Measurements from ENCODE around the gene RPL5. TPM values are rescaled to one million over a fixed set of nuclear protein-coding genes. Genes with fewer than 3 reads are reported as not detected.

The RPL5 gene
- total RNA-seq, 1 experiment from 2014 or later = 1,480 TPM

- H3K36me3 ChIP-seq (ENCODE audit: control insufficient read depth in 1 of 2, insufficient read depth in 2 of 2, low read length in 2 of 2) = no peaks in the 10 kb centered on the region
- no TSS peak for BruUV-seq (replicated peaks)
These were observed 51.5 kb downstream of the RPL5 start for GRCh38 chr1:92883297-92883696.

DNA sequence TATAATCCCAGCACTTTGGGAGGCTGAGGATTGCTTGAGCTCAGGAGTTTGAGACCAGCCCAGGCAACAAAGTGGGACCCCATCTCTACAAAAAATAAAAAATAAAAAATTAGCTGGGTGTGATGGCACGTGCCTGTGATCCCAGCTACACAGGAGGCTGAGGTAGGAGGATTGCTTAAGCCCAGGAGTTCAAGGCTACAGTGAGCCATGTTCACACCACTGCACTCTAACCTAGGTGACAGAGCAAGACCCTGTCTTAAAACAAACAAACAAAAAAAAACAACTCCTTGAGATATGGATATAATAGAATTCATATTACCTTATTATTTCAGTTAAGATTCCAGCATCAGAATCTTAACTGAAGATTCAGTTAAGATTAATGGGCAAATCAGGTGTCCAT, 52.4 kb downstream of the RPL5 start:
- H2AFZ ChIP-seq (ENCODE audit: low read depth, low read length, poor library complexity, severe bottlenecking) = no peak overlapping the region
- RAD21 ChIA-PET (ENCODE audit: low non-redundant PET in 1 of 2, low total read pairs in 2 of 2, uncharacterized antibody in 2 of 2, unreplicated experiment in 2 of 2) = no interaction called here
- no peak overlapping the region for H3K4me3 ChIP-seq (replicated peaks in 1 of 2; ENCODE audit: low read depth in 1 of 2, low read length in 2 of 2)
- ATAC-seq = no peak
- H3K27ac ChIP-seq (ENCODE audit: low read depth, low read length) = no peak overlapping the region
- no peaks in the 10 kb centered on the region for H3K9me2 ChIP-seq (ENCODE audit: insufficient read depth)
- no peaks in the 10 kb centered on the region for H3K4me1 ChIP-seq (ENCODE audit: control insufficient read depth in 1 of 2, insufficient read depth in 2 of 2, low read length in 2 of 2)
- no peaks in the 10 kb centered on the region for H4K20me1 ChIP-seq (ENCODE audit: insufficient read depth)
- H3K9ac ChIP-seq (ENCODE audit: low read length) = no peak overlapping the region
- no peak overlapping the region for H3K4me2 ChIP-seq (ENCODE audit: low read length)
- no peaks in the 10 kb centered on the region for H3K79me2 ChIP-seq (ENCODE audit: insufficient read depth, low read length)
- no peak for TF ChIP-seq JUND (IDR thresholded peaks at IDR 0.05)
- H3K36me3 ChIP-seq (ENCODE audit: control insufficient read depth in 1 of 2, insufficient read depth in 2 of 2, low read length in 2 of 2) = no peaks in the 10 kb centered on the region
- no peak for DNase-seq (ENCODE audit: low read depth, low spot score)
- intact Hi-C loops (cut with micrococcal nuclease) = no loop called here
- peaks cover 0 to under 1% of the 10 kb centered on the region in 2 experiments; a peak in 2 of 4 replicates for H3K9me3 ChIP-seq (ENCODE audit: control insufficient read depth in 1 of 2, insufficient read depth in 1 of 2, low read depth in 1 of 2, low read length in 2 of 2)
- BruUV-seq (replicated peaks) = no TSS peak
- POLR2A ChIA-PET = interaction anchor here (0.6 kb wide), 1 partner anchor 262 kb away, joined by 3 read pairs; no protein-coding TSS in a partner anchor
- H3K27me3 ChIP-seq (ENCODE audit: insufficient read depth, low read length) = no peaks in the 10 kb centered on the region
- CTCF ChIA-PET = no interaction called here

More at GRCh38 chr1:92883297-92883696, 51.5 kb downstream of the RPL5 start:
- DNase-seq (ENCODE audit: low read depth, low spot score) = no peak
- H3K4me1 ChIP-seq (ENCODE audit: control insufficient read depth in 1 of 2, insufficient read depth in 2 of 2, low read length in 2 of 2) = no peaks in the 10 kb centered on the region
- H3K27me3 ChIP-seq (ENCODE audit: insufficient read depth, low read length) = no peaks in the 10 kb centered on the region
- H3K9me3 ChIP-seq (ENCODE audit: control insufficient read depth in 1 of 2, insufficient read depth in 1 of 2, low read depth in 1 of 2, low read length in 2 of 2) = no peaks in the 10 kb centered on the region
- ChIA-PET POLR2A (no interaction called here), CTCF (interaction anchor here (0.8 kb wide), 1 partner anchor 111 kb away, joined by 3 read pairs; no protein-coding TSS in a partner anchor), RAD21 (ENCODE audit: low non-redundant PET in 1 of 2, low total read pairs in 2 of 2, uncharacterized antibody in 2 of 2, unreplicated experiment in 2 of 2) (no interaction called here)
- H3K4me3 ChIP-seq (replicated peaks in 1 of 2; ENCODE audit: low read depth in 1 of 2, low read length in 2 of 2) = no peak overlapping the region
- H3K9ac ChIP-seq (ENCODE audit: low read length) = no peak overlapping the region
- H2AFZ ChIP-seq (ENCODE audit: low read depth, low read length, poor library complexity, severe bottlenecking) = no peak overlapping the region
- no peaks in the 10 kb centered on the region for H3K9me2 ChIP-seq (ENCODE audit: insufficient read depth)
- H3K4me2 ChIP-seq (ENCODE audit: low read length) = no peak overlapping the region
- no peak overlapping the region for H3K27ac ChIP-seq (ENCODE audit: low read depth, low read length)
- H4K20me1 ChIP-seq (ENCODE audit: insufficient read depth) = no peaks in the 10 kb centered on the region
- TF ChIP-seq YY1 (IDR thresholded peaks at IDR 0.05; ENCODE audit: extremely low read depth, insufficient replicate concordance, low read depth, low read length) (no peak), POLR2AphosphoS5 (IDR thresholded peaks at IDR 0.05; ENCODE audit: low read depth, low read length) (no peak)
- TF ChIP-seq, protein P1, sequence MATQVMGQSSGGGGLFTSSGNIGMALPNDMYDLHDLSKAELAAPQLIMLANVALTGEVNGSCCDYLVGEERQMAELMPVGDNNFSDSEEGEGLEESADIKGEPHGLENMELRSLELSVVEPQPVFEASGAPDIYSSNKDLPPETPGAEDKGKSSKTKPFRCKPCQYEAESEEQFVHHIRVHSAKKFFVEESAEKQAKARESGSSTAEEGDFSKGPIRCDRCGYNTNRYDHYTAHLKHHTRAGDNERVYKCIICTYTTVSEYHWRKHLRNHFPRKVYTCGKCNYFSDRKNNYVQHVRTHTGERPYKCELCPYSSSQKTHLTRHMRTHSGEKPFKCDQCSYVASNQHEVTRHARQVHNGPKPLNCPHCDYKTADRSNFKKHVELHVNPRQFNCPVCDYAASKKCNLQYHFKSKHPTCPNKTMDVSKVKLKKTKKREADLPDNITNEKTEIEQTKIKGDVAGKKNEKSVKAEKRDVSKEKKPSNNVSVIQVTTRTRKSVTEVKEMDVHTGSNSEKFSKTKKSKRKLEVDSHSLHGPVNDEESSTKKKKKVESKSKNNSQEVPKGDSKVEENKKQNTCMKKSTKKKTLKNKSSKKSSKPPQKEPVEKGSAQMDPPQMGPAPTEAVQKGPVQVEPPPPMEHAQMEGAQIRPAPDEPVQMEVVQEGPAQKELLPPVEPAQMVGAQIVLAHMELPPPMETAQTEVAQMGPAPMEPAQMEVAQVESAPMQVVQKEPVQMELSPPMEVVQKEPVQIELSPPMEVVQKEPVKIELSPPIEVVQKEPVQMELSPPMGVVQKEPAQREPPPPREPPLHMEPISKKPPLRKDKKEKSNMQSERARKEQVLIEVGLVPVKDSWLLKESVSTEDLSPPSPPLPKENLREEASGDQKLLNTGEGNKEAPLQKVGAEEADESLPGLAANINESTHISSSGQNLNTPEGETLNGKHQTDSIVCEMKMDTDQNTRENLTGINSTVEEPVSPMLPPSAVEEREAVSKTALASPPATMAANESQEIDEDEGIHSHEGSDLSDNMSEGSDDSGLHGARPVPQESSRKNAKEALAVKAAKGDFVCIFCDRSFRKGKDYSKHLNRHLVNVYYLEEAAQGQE (IDR thresholded peaks at IDR 0.05; ENCODE audit: low read depth) = no peak
- intact Hi-C loops (cut with micrococcal nuclease) = no loop called here
- no peaks in the 10 kb centered on the region for H3K79me2 ChIP-seq (ENCODE audit: insufficient read depth, low read length)
- no peak for ATAC-seq

All from HCT116 (cell line).